ENCODE measurements around the gene TSSK2. TPM values are rescaled to one million over a fixed set of nuclear protein-coding genes. Genes with fewer than 3 reads are reported as not detected.

Gene TSSK2
- total RNA-seq, 1 donor from 2014 or later, result not detected

DNA sequence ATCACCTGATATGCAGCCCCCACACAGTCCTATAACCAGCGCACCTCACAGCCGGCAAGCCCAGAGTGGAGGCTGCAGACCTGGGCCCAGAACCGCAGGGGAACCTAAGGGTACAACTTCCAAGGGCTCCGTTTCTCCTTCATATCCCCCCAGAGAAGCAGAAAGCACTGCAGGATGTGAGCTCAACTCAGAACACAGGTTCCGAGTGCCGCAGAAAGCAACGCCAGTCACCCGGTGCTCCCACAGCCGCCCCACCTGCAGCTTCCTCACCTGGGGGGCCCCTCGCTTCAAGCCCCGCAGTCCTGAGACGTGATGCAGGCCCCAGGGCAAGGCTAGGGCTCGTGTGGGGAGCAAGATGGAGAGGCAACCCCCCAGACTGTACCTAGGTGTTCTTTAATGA, 2.5 kb downstream of the TSSK2 start:
- Histone ChIP-seq H3K4me1 (no peaks in the 10 kb centered on the region), H3K36me3 (peaks cover 61% of the 10 kb centered on the region), H3K27ac (replicated peaks) (no peak overlapping the region), H3K9me3 (replicated peaks) (no peaks in the 10 kb centered on the region), H3K4me3 (no peak overlapping the region), H3K27me3 (ENCODE audit: low read depth) (no peaks in the 10 kb centered on the region)
- DNase-seq, result no peak
- TF ChIP-seq, protein P1, sequence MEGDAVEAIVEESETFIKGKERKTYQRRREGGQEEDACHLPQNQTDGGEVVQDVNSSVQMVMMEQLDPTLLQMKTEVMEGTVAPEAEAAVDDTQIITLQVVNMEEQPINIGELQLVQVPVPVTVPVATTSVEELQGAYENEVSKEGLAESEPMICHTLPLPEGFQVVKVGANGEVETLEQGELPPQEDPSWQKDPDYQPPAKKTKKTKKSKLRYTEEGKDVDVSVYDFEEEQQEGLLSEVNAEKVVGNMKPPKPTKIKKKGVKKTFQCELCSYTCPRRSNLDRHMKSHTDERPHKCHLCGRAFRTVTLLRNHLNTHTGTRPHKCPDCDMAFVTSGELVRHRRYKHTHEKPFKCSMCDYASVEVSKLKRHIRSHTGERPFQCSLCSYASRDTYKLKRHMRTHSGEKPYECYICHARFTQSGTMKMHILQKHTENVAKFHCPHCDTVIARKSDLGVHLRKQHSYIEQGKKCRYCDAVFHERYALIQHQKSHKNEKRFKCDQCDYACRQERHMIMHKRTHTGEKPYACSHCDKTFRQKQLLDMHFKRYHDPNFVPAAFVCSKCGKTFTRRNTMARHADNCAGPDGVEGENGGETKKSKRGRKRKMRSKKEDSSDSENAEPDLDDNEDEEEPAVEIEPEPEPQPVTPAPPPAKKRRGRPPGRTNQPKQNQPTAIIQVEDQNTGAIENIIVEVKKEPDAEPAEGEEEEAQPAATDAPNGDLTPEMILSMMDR (IDR thresholded peaks at IDR 0.05; ENCODE audit: borderline replicate concordance), result no peak
- intact Hi-C loops (cut with micrococcal nuclease), result no loop called here

DNA sequence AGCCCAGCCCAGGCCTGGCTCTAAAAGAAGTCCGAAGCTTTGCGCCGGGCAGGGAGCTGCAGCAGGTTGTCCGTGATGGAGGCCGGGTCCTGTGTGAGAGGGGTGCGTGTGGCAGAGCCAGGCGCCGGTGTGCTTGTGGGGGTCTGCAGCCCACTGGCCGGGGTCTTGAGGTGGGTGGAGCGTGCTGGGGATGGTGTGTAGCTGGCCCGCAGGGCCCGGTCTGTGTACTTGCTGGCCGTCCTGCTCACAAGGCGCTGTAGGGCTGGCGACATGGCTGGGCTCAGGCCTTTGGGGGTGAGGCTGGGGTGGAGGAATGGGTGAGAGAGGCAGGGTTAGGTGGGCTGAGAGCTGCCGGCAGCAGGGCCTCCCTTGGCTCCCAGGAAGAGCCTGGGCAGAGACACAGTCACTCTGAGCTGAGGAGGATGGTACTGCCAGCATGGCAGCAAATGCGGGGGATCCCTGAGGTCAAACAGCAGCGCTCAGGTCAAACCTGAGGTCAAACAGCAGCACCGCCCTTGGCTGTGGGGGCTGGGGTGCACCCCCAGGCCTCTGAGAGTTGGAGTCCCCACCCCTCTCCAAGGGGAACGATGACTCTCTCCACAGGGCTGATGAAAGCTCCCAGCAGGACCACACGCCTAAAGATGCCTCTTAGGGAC, 3.2 kb downstream of the TSSK2 start:
- no peak for DNase-seq
- intact Hi-C loops (cut with micrococcal nuclease), result no loop called here
- no peaks in the 10 kb centered on the region for H3K27me3 ChIP-seq (ENCODE audit: low read depth)
- H3K9me3 ChIP-seq (replicated peaks), result no peaks in the 10 kb centered on the region
- TF ChIP-seq, protein P1 (IDR thresholded peaks at IDR 0.05; ENCODE audit: borderline replicate concordance), result no peak
- H3K4me3 ChIP-seq, result no peak overlapping the region
- H3K36me3 ChIP-seq, result peaks cover 68% of the 10 kb centered on the region
- H3K4me1 ChIP-seq, result no peaks in the 10 kb centered on the region
- H3K27ac ChIP-seq (replicated peaks), result no peak overlapping the region

DNA sequence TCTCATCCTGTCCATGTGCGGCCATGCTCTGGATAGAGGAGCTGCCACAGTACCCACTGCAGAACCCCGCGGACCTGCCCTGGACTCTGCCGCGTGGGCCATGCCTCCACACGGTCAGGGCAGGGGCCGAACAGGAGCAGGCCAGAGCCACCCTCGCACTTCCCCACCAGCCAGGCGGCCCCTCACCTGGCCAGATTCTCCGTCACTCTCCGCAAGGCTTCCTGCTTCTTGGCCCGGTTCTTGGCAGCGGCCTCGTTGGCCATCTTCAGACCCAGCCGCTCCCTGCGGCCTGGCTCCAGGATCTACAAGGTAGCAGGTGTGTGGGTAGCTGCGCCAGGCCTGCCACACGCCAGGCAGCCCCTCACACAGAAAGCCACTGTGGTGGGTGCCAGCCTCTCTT, 3.8 kb downstream of the TSSK2 start:
- no peak overlapping the region for H3K4me3 ChIP-seq
- H3K27me3 ChIP-seq (ENCODE audit: low read depth), result no peaks in the 10 kb centered on the region
- H3K4me1 ChIP-seq, result no peaks in the 10 kb centered on the region
- no peaks in the 10 kb centered on the region for H3K9me3 ChIP-seq (replicated peaks)
- intact Hi-C loops (cut with micrococcal nuclease), result no loop called here
- no peak overlapping the region for H3K27ac ChIP-seq (replicated peaks)
- peaks cover 74% of the 10 kb centered on the region for H3K36me3 ChIP-seq
- TF ChIP-seq, protein P1 (IDR thresholded peaks at IDR 0.05; ENCODE audit: borderline replicate concordance), result no peak
- DNase-seq, result no peak

DNA sequence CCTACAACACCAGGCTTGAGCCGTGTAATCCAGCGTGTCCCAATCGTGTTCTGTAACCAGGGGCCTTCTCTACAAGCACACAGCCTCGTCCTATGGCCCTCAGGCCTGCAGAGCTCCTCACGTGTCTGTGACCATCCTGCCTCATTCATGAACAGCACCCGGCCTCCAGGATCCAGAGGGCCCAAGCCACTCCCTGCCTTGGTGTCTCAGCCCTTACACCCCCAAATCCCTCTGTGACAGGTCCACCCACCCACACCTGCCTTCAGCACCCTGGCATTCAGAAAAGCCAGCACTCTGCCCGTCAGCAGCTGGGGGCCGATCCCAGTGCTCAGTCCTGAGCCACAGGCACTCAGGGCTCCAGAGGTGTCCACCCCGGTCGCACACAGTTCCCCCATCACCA, 5.8 kb downstream of the TSSK2 start:
- intact Hi-C loops (cut with micrococcal nuclease), result no loop called here
- H3K4me1 ChIP-seq, result no peaks in the 10 kb centered on the region
- H3K27ac ChIP-seq (replicated peaks), result no peak overlapping the region
- no peak overlapping the region for H3K4me3 ChIP-seq
- no peaks in the 10 kb centered on the region for H3K27me3 ChIP-seq (ENCODE audit: low read depth)
- DNase-seq, result no peak
- H3K9me3 ChIP-seq (replicated peaks), result no peaks in the 10 kb centered on the region
- peaks cover 90% of the 10 kb centered on the region for H3K36me3 ChIP-seq
- TF ChIP-seq, protein P1 (IDR thresholded peaks at IDR 0.05; ENCODE audit: borderline replicate concordance), result no peak

DNA sequence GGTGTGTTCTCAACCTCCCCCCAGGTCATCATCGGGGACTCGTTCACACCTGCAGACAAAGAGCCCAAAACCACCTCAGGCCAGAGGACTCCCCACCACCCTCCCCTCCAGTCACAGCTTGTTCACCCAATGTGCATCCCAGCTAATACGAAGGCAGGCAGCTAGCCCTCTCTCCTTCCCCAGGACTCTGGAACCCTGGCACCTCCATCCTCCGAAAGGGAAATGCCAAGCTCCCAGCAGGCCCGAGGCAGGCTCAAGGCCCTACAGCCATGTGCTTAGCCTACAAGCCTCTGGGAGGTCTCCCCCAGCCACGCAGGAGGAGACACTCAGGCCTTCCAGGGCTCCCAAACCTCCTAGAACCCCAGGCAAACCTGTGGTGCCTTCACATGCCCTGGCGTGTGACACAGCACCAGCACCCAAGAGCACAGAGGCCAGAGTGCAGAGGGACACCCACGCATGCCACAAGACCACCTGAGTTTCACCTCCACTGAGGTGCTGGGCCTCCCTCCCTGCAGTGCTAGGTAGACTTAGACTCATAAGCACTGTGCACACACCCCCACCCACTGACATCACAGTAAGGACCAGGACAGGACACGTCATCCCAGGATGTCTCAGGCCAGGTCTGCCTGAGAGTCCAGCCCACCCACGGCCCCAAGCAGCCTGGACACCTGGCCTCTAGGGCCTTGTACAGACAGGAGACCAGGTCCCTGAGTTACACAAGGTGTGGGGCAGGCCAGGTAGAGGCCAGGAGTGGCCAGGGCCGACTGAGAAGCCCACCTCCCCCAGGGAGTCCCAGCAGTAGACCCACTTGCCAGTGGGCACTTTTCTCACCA, 6.5 kb downstream of the TSSK2 start:
- H3K36me3 ChIP-seq, result peaks cover 95% of the 10 kb centered on the region
- H3K4me3 ChIP-seq, result no peak overlapping the region
- H3K9me3 ChIP-seq (replicated peaks), result no peaks in the 10 kb centered on the region
- H3K27ac ChIP-seq (replicated peaks), result no peak overlapping the region
- TF ChIP-seq, protein P1 (IDR thresholded peaks at IDR 0.05; ENCODE audit: borderline replicate concordance), result no peak
- H3K27me3 ChIP-seq (ENCODE audit: low read depth), result no peaks in the 10 kb centered on the region
- intact Hi-C loops (cut with micrococcal nuclease), result no loop called here
- DNase-seq, result no peak
- H3K4me1 ChIP-seq, result peaks cover 5% of the 10 kb centered on the region

All from left ventricle myocardium inferior (tissue), 1 donor.